ENCODE data around the gene E2F8. TPM values are rescaled to one million over a fixed set of nuclear protein-coding genes. Genes with fewer than 3 reads are reported as not detected.

The E2F8 gene
- total RNA-seq, 4 donors from 2014 or later, result 0.34 TPM; not detected in 3

DNA sequence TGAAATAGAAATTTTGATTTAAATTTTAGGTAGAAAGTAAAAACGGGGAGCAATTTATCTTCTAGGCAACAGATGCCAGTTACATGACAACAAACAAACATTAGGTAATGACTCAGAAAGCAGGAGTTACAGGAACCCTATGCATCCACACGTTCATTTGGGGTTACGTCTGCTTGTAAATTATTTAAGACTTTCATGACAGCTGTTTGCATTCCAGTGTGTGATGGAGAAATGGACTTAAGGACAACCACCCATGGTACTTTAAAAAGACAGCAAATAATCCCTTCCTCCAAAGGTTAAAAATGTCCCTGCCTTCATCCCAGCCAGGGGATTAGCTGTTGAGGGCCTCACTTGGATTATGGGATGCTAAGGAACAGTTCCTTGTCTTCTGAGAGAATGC lies 11.8 kb downstream of the E2F8 start:
- no peak for TF ChIP-seq CTCF (IDR thresholded peaks at IDR 0.05; ENCODE audit: low read depth)

DNA sequence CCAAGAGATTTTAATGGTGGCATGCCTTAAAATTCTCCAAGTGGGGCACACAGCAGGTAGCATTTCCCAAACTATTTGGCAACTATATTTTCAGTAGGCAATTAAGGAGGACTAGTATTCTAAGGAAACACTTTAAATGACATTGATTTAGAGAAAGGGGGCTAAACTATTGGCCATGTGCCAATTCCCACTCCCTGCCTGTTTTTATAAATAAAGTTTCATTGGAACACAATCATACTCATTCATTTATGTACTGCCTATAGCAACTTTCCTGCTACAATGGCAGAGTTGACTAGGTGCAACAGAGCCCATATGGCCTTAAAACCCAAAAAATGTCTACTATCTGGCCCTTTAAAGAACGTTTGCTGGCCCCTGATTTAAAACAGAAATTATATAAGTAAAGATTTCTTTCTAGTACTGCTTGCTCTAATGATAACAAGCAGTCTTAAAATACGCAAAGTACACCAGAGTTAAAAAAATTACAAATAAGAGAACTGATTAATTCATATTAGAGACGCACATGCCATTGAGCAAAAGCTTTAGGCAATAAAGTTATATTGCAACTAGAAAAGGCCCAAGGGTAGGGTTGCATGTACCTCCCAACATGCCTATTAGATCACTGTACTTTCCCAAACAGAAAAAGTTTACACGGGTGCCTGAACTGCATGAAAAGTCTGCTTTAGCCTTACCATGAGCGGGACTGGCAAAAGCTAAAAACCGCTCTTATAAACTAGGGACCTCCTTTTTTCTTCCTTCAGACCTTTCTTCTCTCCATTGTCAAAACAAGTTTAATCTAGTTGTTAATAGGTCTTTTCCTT lies 14.2 kb downstream of the E2F8 start:
- TF ChIP-seq CTCF (IDR thresholded peaks at IDR 0.05; ENCODE audit: low read depth), result no peak

DNA sequence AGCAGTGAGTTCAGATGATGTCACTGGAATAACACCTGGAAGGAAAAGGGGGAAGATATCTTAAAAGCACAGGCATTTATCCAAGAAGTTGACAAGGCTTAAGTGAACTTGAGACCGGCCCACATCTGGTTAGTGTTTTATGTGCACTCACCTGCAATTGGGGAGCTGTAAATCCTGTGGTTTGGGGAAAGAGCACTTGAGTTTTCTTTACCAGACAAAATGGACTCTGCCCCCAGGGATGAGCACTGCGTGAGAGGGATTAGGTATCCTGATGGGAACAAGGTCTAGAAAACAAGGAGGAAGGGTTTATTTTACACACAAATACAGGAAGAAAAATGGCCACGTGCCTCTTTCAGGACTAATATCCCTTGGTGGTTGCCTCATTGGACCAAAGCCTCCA lies 15.2 kb downstream of the E2F8 start:
- no peak for TF ChIP-seq CTCF (IDR thresholded peaks at IDR 0.05; ENCODE audit: low read depth)

DNA sequence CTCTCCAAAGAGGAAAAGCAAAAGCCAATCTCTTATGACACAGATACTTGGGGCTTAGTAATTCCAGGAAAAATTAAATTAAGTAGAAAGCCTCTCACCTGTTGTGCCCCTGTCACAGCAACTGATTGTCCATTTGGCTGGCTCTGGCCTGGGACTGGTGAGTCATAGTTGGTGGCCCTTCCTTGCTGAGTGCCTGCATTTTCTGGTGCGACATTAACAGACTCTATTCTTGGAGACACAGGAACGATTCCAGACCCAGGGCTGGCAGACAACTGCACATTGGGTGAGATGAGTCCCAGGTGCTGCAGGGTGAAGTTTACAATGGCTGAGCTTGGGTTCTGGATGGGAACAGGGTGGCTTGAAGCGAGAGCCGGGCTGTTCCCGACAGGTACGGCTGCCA lies 15.6 kb downstream of the E2F8 start:
- TF ChIP-seq CTCF (IDR thresholded peaks at IDR 0.05; ENCODE audit: low read depth), result no peak

- no peak for TF ChIP-seq CTCF (IDR thresholded peaks at IDR 0.05; ENCODE audit: low read depth)
Measured at GRCh38 chr11:19220903-19221724, 19.6 kb downstream of the E2F8 start.

GRCh38 chr11:19218786-19219460 lies 21.8 kb downstream of the E2F8 start:
- no peak for TF ChIP-seq CTCF (IDR thresholded peaks at IDR 0.05; ENCODE audit: low read depth)

DNA sequence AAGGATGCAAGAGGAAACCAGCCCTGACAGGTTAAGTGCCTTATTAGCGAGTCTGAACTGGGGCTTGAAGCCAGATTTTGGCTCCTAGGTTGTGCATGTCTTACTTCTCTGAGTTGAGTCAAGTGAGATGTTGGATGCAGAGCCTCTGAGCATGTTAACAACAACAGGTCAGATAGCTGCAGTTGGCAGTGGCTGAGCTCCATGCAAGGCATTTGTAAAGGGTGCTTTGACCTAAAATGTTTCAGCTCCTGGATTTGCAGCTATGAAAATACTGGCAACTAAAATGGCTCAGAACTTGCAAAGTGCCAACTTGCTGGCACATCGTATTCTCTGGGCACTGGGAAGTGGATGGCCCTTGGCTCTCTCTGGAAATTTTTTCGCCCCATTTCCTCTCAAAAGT lies 22.5 kb downstream of the E2F8 start:
- TF ChIP-seq CTCF (IDR thresholded peaks at IDR 0.05; ENCODE audit: low read depth), result no peak

All from subcutaneous adipose tissue (tissue), 4 donors.